SK-N-MC (cell line): ENCODE results near the gene SZT2.

Experiments
- EZH2 ChIP-seq: fragments of 200-600 bp; sonication (generic); IDR thresholded peaks from one replicate; pipeline ENCODE4 v1.6.1; 2017; ENCODE audit warnings: antibody characterized with exemption
- FOXP2 ChIP-seq: optimal IDR thresholded peaks from 2 replicates; pipeline ENCODE3; 2011; ENCODE audit warnings: mild to moderate bottlenecking, moderate library complexity; ENCODE audit not compliant: insufficient read depth; ENCODE audit errors: extremely low read length, control extremely low read depth
- POLR2AphosphoS5 ChIP-seq: IDR thresholded peaks from 2 replicates; pipeline ENCODE4 v1.6.1; 2012; ENCODE audit warnings: mild to moderate bottlenecking, low read depth, low read length, borderline replicate concordance

DNA sequence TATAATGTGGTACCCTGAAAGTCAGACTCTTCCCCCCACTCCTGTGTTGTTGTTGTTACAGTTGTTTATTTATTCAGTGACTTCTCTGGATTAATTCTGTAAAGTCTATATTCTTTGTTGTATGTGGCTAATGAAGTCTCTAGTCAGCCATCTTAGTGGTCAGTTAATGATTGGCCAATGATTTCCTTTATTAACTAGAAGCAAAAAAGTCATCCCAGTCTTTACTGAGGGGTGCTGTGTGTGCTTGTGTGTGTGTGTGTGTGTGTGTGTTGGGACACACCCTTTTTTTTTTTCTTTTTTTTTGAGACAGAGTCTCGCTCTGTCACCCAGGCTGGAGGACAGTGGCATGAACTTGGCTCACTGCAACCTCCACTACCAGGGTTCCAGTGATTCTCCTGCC, 101.4 kb downstream of the SZT2 start:
- TF ChIP-seq EZH2 (no peak), POLR2AphosphoS5 (no peak), FOXP2 (no peak)
